ENCODE data around the gene SMYD3. TPM values are rescaled to one million over a fixed set of nuclear protein-coding genes. Genes with fewer than 3 reads are reported as not detected.

The SMYD3 gene
- total RNA-seq, 1 experiment from 2014 or later: 25.5 TPM

- no peak overlapping the region for H2BK5ac ChIP-seq (ENCODE audit: insufficient read length, low read length)
- no peak overlapping the region for H4K91ac ChIP-seq (ENCODE audit: insufficient read length, low read depth, low read length)
- WGBS (ENCODE audit: extremely low coverage, insufficient read length, low lambda C conversion rate): no CpG with 5 or more reads among the region's 5 CpGs
- no peaks in the 10 kb centered on the region for H3K9me3 ChIP-seq (ENCODE audit: control insufficient read depth, low read depth, low read length)
- TF ChIP-seq CTCF (conservative IDR thresholded peaks at IDR 0.05): no peak
- DNase-seq: no peak
- H3K18ac ChIP-seq (ENCODE audit: insufficient read length, low read depth, low read length): no peak overlapping the region
- H3K4ac ChIP-seq (ENCODE audit: low read depth, low read length): no peak overlapping the region
- Mint-ChIP-seq H3K4me3 (no peak overlapping the region), H3K4me1 (peaks cover 17 to 19% of the 10 kb centered on the region in 2 experiments), H3K36me3 (ENCODE audit: insufficient read depth in 1 of 3, low read depth in 3 of 3) (no peaks in the 10 kb centered on the region), H3K9me3 (no peaks in the 10 kb centered on the region; a peak in 1 of 5 replicates), H3K27me3 (ENCODE audit: low read depth) (no peaks in the 10 kb centered on the region), H3K27ac (peak overlapping the region in 1 of 3 experiments; percentile 4; a peak in 2 of 7 replicates)
- no peak overlapping the region for H2BK120ac ChIP-seq (ENCODE audit: low read depth, low read length, poor library complexity, severe bottlenecking)
- H3K23ac ChIP-seq (ENCODE audit: insufficient read length, low read depth, low read length): no peak overlapping the region
- no peak overlapping the region for H3K56ac ChIP-seq (ENCODE audit: insufficient read length, low read depth, low read length)
- H2BK15ac ChIP-seq (ENCODE audit: low read depth, low read length): no peak overlapping the region
- no peak overlapping the region for H3T11ph ChIP-seq (ENCODE audit: low read length)
- H2BK20ac ChIP-seq (ENCODE audit: low read depth, low read length, poor library complexity, severe bottlenecking): no peak overlapping the region
- peaks cover 5% of the 10 kb centered on the region; the same call in 1 of the 2 replicates for H3K4me1 ChIP-seq (ENCODE audit: insufficient read depth, low read length)
- H2AFZ ChIP-seq (ENCODE audit: low read length): no peak overlapping the region
- H2BK12ac ChIP-seq (ENCODE audit: insufficient read length, low read depth, low read length): no peak overlapping the region
- no peak overlapping the region for H3K9ac ChIP-seq (ENCODE audit: extremely low read depth, insufficient read length, low read length)
- H3K79me1 ChIP-seq (ENCODE audit: insufficient read depth, low read depth, low read length, poor library complexity, severe bottlenecking): no peaks in the 10 kb centered on the region
- H2AK5ac ChIP-seq (ENCODE audit: insufficient read length, low read length): no peak overlapping the region
- no peaks in the 10 kb centered on the region for H3K27me3 ChIP-seq (ENCODE audit: insufficient read depth, low read length)
- H4K8ac ChIP-seq (replicated peaks; ENCODE audit: insufficient read length, low read depth, low read length): no peak overlapping the region
- H4K20me1 ChIP-seq (ENCODE audit: control insufficient read depth, insufficient read depth, insufficient read length): no peaks in the 10 kb centered on the region
- H3K27ac ChIP-seq (ENCODE audit: insufficient read length, low read depth, low read length): no peak overlapping the region
- H3K14ac ChIP-seq (ENCODE audit: insufficient read depth, low read length): no peak overlapping the region
- H3K79me2 ChIP-seq (ENCODE audit: insufficient read depth, low read length): no peaks in the 10 kb centered on the region
- no peak overlapping the region for H3K4me2 ChIP-seq (ENCODE audit: insufficient read depth, insufficient read length, low read length)
- H3K23me2 ChIP-seq (ENCODE audit: insufficient read length, low read depth, low read length, poor library complexity, severe bottlenecking): no peaks in the 10 kb centered on the region
- no peak overlapping the region for H4K5ac ChIP-seq (ENCODE audit: insufficient read length, low read depth, low read length)
Observed at GRCh38 chr1:246319083-246319714, 187.9 kb downstream of the SMYD3 start.

All from H9 (cell line).